ENCODE measurements around the gene NEB.

- TF ChIP-seq, protein P1, sequence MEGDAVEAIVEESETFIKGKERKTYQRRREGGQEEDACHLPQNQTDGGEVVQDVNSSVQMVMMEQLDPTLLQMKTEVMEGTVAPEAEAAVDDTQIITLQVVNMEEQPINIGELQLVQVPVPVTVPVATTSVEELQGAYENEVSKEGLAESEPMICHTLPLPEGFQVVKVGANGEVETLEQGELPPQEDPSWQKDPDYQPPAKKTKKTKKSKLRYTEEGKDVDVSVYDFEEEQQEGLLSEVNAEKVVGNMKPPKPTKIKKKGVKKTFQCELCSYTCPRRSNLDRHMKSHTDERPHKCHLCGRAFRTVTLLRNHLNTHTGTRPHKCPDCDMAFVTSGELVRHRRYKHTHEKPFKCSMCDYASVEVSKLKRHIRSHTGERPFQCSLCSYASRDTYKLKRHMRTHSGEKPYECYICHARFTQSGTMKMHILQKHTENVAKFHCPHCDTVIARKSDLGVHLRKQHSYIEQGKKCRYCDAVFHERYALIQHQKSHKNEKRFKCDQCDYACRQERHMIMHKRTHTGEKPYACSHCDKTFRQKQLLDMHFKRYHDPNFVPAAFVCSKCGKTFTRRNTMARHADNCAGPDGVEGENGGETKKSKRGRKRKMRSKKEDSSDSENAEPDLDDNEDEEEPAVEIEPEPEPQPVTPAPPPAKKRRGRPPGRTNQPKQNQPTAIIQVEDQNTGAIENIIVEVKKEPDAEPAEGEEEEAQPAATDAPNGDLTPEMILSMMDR (conservative IDR thresholded peaks at IDR 0.05; ENCODE audit: low read length): no peak
- TF ChIP-seq EZH2phosphoT487 (IDR thresholded peaks at IDR 0.05; ENCODE audit: borderline replicate concordance): no peak
Observed at GRCh38 chr2:151771599-151772358, 37.5 kb upstream of the NEB start.

Data from Loucy (cell line).